ENCODE measurements around the gene FAN1. TPM values are rescaled to one million over a fixed set of nuclear protein-coding genes. Genes with fewer than 3 reads are reported as not detected.

FAN1 gene
- total RNA-seq, 2 donors from 2014 or later: 8.7 to 17.3 TPM

- DNase-seq (ENCODE audit: low spot score): no peak
- TF ChIP-seq CTCF (IDR thresholded peaks at IDR 0.05): no peak
- Histone ChIP-seq H3K27me3 (no peaks in the 10 kb centered on the region), H3K4me3 (no peak overlapping the region), H3K9me3 (no peaks in the 10 kb centered on the region), H3K4me1 (no peaks in the 10 kb centered on the region), H3K27ac (no peak overlapping the region), H3K36me3 (peaks cover 58% of the 10 kb centered on the region)
Measured at GRCh38 chr15:30933293-30933692, 29.6 kb downstream of the FAN1 start.

- no peak for DNase-seq (ENCODE audit: low spot score)
- no peaks in the 10 kb centered on the region for H3K4me1 ChIP-seq
- no peak overlapping the region for H3K27ac ChIP-seq
- no peak overlapping the region for H3K4me3 ChIP-seq
- H3K36me3 ChIP-seq: peaks cover 82% of the 10 kb centered on the region
- H3K27me3 ChIP-seq: no peaks in the 10 kb centered on the region
- TF ChIP-seq CTCF (IDR thresholded peaks at IDR 0.05): no peak
- no peaks in the 10 kb centered on the region for H3K9me3 ChIP-seq
Measured at GRCh38 chr15:30939161-30939560, 35.4 kb downstream of the FAN1 start.

- peaks cover 78% of the 10 kb centered on the region for H3K36me3 ChIP-seq
- no peaks in the 10 kb centered on the region for H3K4me1 ChIP-seq
- H3K27me3 ChIP-seq: no peaks in the 10 kb centered on the region
- H3K4me3 ChIP-seq: no peak overlapping the region
- TF ChIP-seq CTCF (IDR thresholded peaks at IDR 0.05): no peak
- DNase-seq (ENCODE audit: low spot score): no peak
- no peaks in the 10 kb centered on the region for H3K9me3 ChIP-seq
- no peak overlapping the region for H3K27ac ChIP-seq
Measured at GRCh38 chr15:30940359-30940758, 36.6 kb downstream of the FAN1 start.

- no peak for DNase-seq (ENCODE audit: low spot score)
Measured at GRCh38 chr15:30941520-30941919, 37.8 kb downstream of the FAN1 start.

GRCh38 chr15:30943654-30944335 lies 40.1 kb downstream of the FAN1 start:
- Histone ChIP-seq H3K4me3 (no peak overlapping the region), H3K9me3 (no peaks in the 10 kb centered on the region), H3K36me3 (peaks cover 85% of the 10 kb centered on the region), H3K27me3 (no peaks in the 10 kb centered on the region), H3K27ac (no peak overlapping the region), H3K4me1 (no peaks in the 10 kb centered on the region)
- no peak for DNase-seq (ENCODE audit: low spot score)
- TF ChIP-seq CTCF (IDR thresholded peaks at IDR 0.05): no peak

More at GRCh38 chr15:30941520-30941919, 37.8 kb downstream of the FAN1 start:
- Histone ChIP-seq H3K27me3 (no peaks in the 10 kb centered on the region), H3K27ac (no peak overlapping the region), H3K4me1 (no peaks in the 10 kb centered on the region), H3K4me3 (no peak overlapping the region), H3K36me3 (peaks cover 86% of the 10 kb centered on the region), H3K9me3 (no peaks in the 10 kb centered on the region)
- no peak for TF ChIP-seq CTCF (IDR thresholded peaks at IDR 0.05)

- H3K27me3 ChIP-seq: no peaks in the 10 kb centered on the region
- peaks cover 85% of the 10 kb centered on the region for H3K36me3 ChIP-seq
- H3K9me3 ChIP-seq: no peaks in the 10 kb centered on the region
- no peak for DNase-seq (ENCODE audit: low spot score)
- TF ChIP-seq CTCF (IDR thresholded peaks at IDR 0.05): no peak
- H3K27ac ChIP-seq: no peak overlapping the region
- H3K4me1 ChIP-seq: peaks cover 0 to 8% of the 10 kb centered on the region in 2 donors
- H3K4me3 ChIP-seq: no peak overlapping the region
Measured at GRCh38 chr15:30953183-30953582, 49.5 kb downstream of the FAN1 start.
